K562 (cell line): Measurements from ENCODE around the gene HYOU1. TPM values are rescaled to one million over a fixed set of nuclear protein-coding genes. Genes with fewer than 3 reads are reported as not detected.

Experiments
- ARID2 ChIP-seq: fragments of 450-650 bp; IDR thresholded peaks from 2 replicates; pipeline ENCODE4 v1.6.1; 2017; ENCODE audit warnings: antibody characterized with exemption, mild to moderate bottlenecking
- ELF1 ChIP-seq: fragments of 200-800 bp; sonication (Bioruptor generic); IDR thresholded peaks from 2 replicates; pipeline ENCODE4 v1.6.1; 2016; ENCODE audit warnings: missing genetic modification characterization, missing compliant biosample characterization
- ELK3 ChIP-seq: fragments of 450-650 bp; formaldehyde crosslinking; IDR thresholded peaks from 2 replicates; pipeline ENCODE4 v1.4.0; 2020; ENCODE audit warnings: mild to moderate bottlenecking
- FUS ChIP-seq: fragments of 200-400 bp; formaldehyde crosslinking; optimal IDR thresholded peaks from 2 replicates; pipeline ENCODE3; 2017; ENCODE audit warnings: low read depth, low read length
- GATAD2A ChIP-seq: fragments of 450-650 bp; IDR thresholded peaks from 2 replicates; pipeline ENCODE4 v1.6.1; 2017
- HDAC1 ChIP-seq, 2 experiments: fragments of 450-650 bp; IDR thresholded peaks; 2 replicates each; pipeline ENCODE4 v1.6.1; 2016 to 2017; ENCODE audit warnings: inconsistent platforms in 1 of 2, mild to moderate bottlenecking in 1 of 2, moderate library complexity in 1 of 2
- HINFP ChIP-seq: fragments of 450-650 bp; conservative IDR thresholded peaks from 2 replicates; pipeline ENCODE4 v1.6.1; 2016; ENCODE audit warnings: missing genetic modification characterization, low read depth, mild to moderate bottlenecking, control low read depth, missing compliant biosample characterization
- HNRNPH1 ChIP-seq: fragments of 200-400 bp; formaldehyde crosslinking; optimal IDR thresholded peaks from 2 replicates; pipeline ENCODE3; 2017; ENCODE audit warnings: low read depth, mild to moderate bottlenecking, low read length, moderate library complexity
- JUN ChIP-seq, 2 experiments: sonication (generic) in 1 of 2; formaldehyde crosslinking in 1 of 2; IDR thresholded peaks; 2 replicates each; pipeline versions ENCODE4 v1.6.1 to v1.8.0; 2012 to 2022; ENCODE audit warnings: borderline replicate concordance in 2 of 2, mild to moderate bottlenecking in 2 of 2, improper control_type of control experiment in 1 of 2, low read depth in 1 of 2, low read length in 1 of 2, missing genetic modification reagents in 1 of 2
- NFIX ChIP-seq: fragments of 250-450 bp; sonication (Bioruptor Pico); IDR thresholded peaks from 2 replicates; pipeline ENCODE4 v1.4.0; 2020; ENCODE audit warnings: low read depth, mild to moderate bottlenecking, moderate library complexity
- NKRF ChIP-seq: fragments of 450-650 bp; IDR thresholded peaks from 2 replicates; pipeline ENCODE4 v1.6.1; 2016; ENCODE audit warnings: borderline replicate concordance
- NUFIP1 ChIP-seq: fragments of 450-650 bp; IDR thresholded peaks from 2 replicates; pipeline ENCODE4 v1.6.1; 2018; ENCODE audit not compliant: partially characterized antibody
- POLR3G ChIP-seq: IDR thresholded peaks from 2 replicates; pipeline ENCODE4 v1.6.1; 2011; ENCODE audit not compliant: insufficient read length, insufficient replicate concordance; ENCODE audit errors: extremely low read depth
- PPARD ChIP-seq: fragments of 250-450 bp; sonication (Bioruptor Pico); IDR thresholded peaks from 2 replicates; pipeline ENCODE4 v1.8.0; 2022; ENCODE audit warnings: inconsistent platforms, mild to moderate bottlenecking, moderate library complexity
- PRMT5 ChIP-seq: sonication (generic); formaldehyde crosslinking; IDR thresholded peaks from 2 replicates; pipeline ENCODE4 v1.5.0; 2020; ENCODE audit warnings: missing genetic modification reagents
- TSHZ1 ChIP-seq: fragments of 250-450 bp; sonication (Bioruptor Pico); IDR thresholded peaks from 2 replicates; pipeline ENCODE4 v1.4.0; 2020; ENCODE audit warnings: mild to moderate bottlenecking, moderate library complexity
- ZBED1 ChIP-seq: IDR thresholded peaks from 2 replicates; pipeline ENCODE4 v1.6.1; 2014
- polyA plus RNA-seq, 8 experiments: library from polyadenylated mRNA; depleted of rRNA in 4 of 8; stranded (reverse) in 5 of 8; unstranded in 3 of 8; fragments of >200 nt; fragmentation: Nextera tagmentation in 2 of 8; fragmentation: Illumina TruSeq in 1 of 8; extraction: Ambion mirVana in 2 of 8; extraction: Trizol in 1 of 8; gene quantifications; 2 replicates each; pipeline versions ENCODE4 v1.2.1 to v1.2.3, GENCODE V29; 2011 to 2014; ENCODE audit warnings: inconsistent platforms in 1 of 8, missing spikeins in 1 of 8
- total RNA-seq, 7 experiments: library from RNA; depleted of rRNA in 6 of 7; stranded (reverse); fragments of >200 nt in 6 of 7; fragmentation: Illumina TruSeq in 2 of 7; extraction: Trizol in 2 of 7; gene quantifications; 2 replicates each; pipeline versions ENCODE4 v1.2.1 to v1.2.3, GENCODE V29; 2011 to 2021; ENCODE audit warnings: low replicate concordance in 1 of 7

Gene HYOU1
- total and polyA plus RNA-seq, 9 of the 15 experiments (the other 6 are each of a cell fraction or from before 2014, with no cell fraction given) = 19.5 to 197 (median 128) TPM

GRCh38 chr11:119084663-119085436 is 27.8 kb upstream of the HYOU1 start, which contains the start of gene HMBS (continued):
- TF ChIP-seq NKRF = peak; percentile 57; the same call in 1 of the 2 replicates
- no peak for TF ChIP-seq NFIX (CRISPR knock-in tag)
- TF ChIP-seq ARID2 = no peak
- peak; percentile 30; the same call in 1 of the 2 replicates for TF ChIP-seq JUN (IDR thresholded peaks at IDR 0.05; ENCODE audit: borderline replicate concordance, low read depth, low read length)
- TF ChIP-seq JUN (CRISPR knock-in tag; IDR thresholded peaks at IDR 0.05; ENCODE audit: borderline replicate concordance) = no peak
- TF ChIP-seq NUFIP1 = no peak
- no peak for TF ChIP-seq POLR3G
- peak in 1 of 2 experiments; percentile 81; a peak in 1 of 4 replicates for TF ChIP-seq HDAC1 (IDR thresholded peaks at IDR 0.05)
- no peak for TF ChIP-seq ELK3
- no peak for TF ChIP-seq GATAD2A
- no peak for TF ChIP-seq PRMT5 (CRISPR knock-in tag)
- no peak for TF ChIP-seq TSHZ1
- TF ChIP-seq PPARD (CRISPR knock-in tag) = no peak
- no peak for TF ChIP-seq HINFP
- TF ChIP-seq ZBED1 = no peak
- TF ChIP-seq ELF1 (tag) = peak; percentile 56; the same call in 1 of the 2 replicates
- no peak for TF ChIP-seq FUS
- no peak for TF ChIP-seq HNRNPH1
